Measurements from ENCODE around the gene VPS26A. TPM values are rescaled to one million over a fixed set of nuclear protein-coding genes. Genes with fewer than 3 reads are reported as not detected.

Gene VPS26A
- total and polyA plus RNA-seq, 9 donors = 20.3 to 51.2 (median 40.1) TPM

- no peak for DNase-seq
- Histone ChIP-seq H3K27me3 (ENCODE audit: control insufficient read depth, insufficient read depth, low read length) (no peaks in the 10 kb centered on the region), H3K9me3 (replicated peaks; ENCODE audit: control insufficient read depth, low read depth, low read length) (no peaks in the 10 kb centered on the region), H3K36me3 (ENCODE audit: control insufficient read depth, insufficient read depth, low read length) (peaks cover 30% of the 10 kb centered on the region), H3K4me1 (ENCODE audit: control insufficient read depth, insufficient read depth, low read length) (peaks cover under 1% of the 10 kb centered on the region), H3K4me3 (ENCODE audit: low read length) (no peak overlapping the region), H3K27ac (ENCODE audit: low read length) (no peak overlapping the region)
- WGBS (ENCODE audit: insufficient coverage) = no CpG with 5 or more reads among the region's 1 CpG
Measured at GRCh38 chr10:69186524-69186923, 62.5 kb downstream of the VPS26A start.

- H3K27me3 ChIP-seq (ENCODE audit: control insufficient read depth, insufficient read depth, low read length) = no peaks in the 10 kb centered on the region
- H3K4me1 ChIP-seq (ENCODE audit: control insufficient read depth, insufficient read depth, low read length) = no peaks in the 10 kb centered on the region
- no peaks in the 10 kb centered on the region for H3K9me3 ChIP-seq (replicated peaks; ENCODE audit: control insufficient read depth, low read depth, low read length)
- H3K27ac ChIP-seq (ENCODE audit: low read length) = no peak overlapping the region
- no peak for DNase-seq
- H3K4me3 ChIP-seq (ENCODE audit: low read length) = no peak overlapping the region
- WGBS (ENCODE audit: insufficient coverage) = no CpG with 5 or more reads among the region's 2 CpGs
- H3K36me3 ChIP-seq (ENCODE audit: control insufficient read depth, insufficient read depth, low read length) = peaks cover 52% of the 10 kb centered on the region
Measured at GRCh38 chr10:69201045-69201444, 77.1 kb downstream of the VPS26A start.

GRCh38 chr10:69202332-69202731, 78.4 kb downstream of the VPS26A start:
- Histone ChIP-seq H3K4me1 (ENCODE audit: control insufficient read depth, insufficient read depth, low read length) (no peaks in the 10 kb centered on the region), H3K27me3 (ENCODE audit: control insufficient read depth, insufficient read depth, low read length) (no peaks in the 10 kb centered on the region), H3K27ac (ENCODE audit: low read length) (no peak overlapping the region), H3K4me3 (ENCODE audit: low read length) (no peak overlapping the region), H3K36me3 (ENCODE audit: control insufficient read depth, insufficient read depth, low read length) (peaks cover 49% of the 10 kb centered on the region), H3K9me3 (replicated peaks; ENCODE audit: control insufficient read depth, low read depth, low read length) (no peaks in the 10 kb centered on the region)
- DNase-seq = no peak
- WGBS (ENCODE audit: insufficient coverage) = no CpG with 5 or more reads among the region's 1 CpG

GRCh38 chr10:69208761-69209160, 84.8 kb downstream of the VPS26A start:
- no peak for DNase-seq
- WGBS (ENCODE audit: insufficient coverage) = 92% methylated on average over 2 of the region's 6 CpGs
- Histone ChIP-seq H3K4me3 (ENCODE audit: low read length) (no peak overlapping the region), H3K4me1 (ENCODE audit: control insufficient read depth, insufficient read depth, low read length) (no peaks in the 10 kb centered on the region), H3K27me3 (ENCODE audit: control insufficient read depth, insufficient read depth, low read length) (no peaks in the 10 kb centered on the region), H3K36me3 (ENCODE audit: control insufficient read depth, insufficient read depth, low read length) (peaks cover 36% of the 10 kb centered on the region), H3K27ac (ENCODE audit: low read length) (no peak overlapping the region), H3K9me3 (replicated peaks; ENCODE audit: control insufficient read depth, low read depth, low read length) (no peaks in the 10 kb centered on the region)

GRCh38 chr10:69209787-69210484, 86.0 kb downstream of the VPS26A start:
- Histone ChIP-seq H3K4me1 (ENCODE audit: control insufficient read depth, insufficient read depth, low read length) (no peaks in the 10 kb centered on the region), H3K36me3 (ENCODE audit: control insufficient read depth, insufficient read depth, low read length) (peaks cover 27% of the 10 kb centered on the region)
- WGBS (ENCODE audit: insufficient coverage) = 67% methylated on average over 1 of the region's 3 CpGs

GRCh38 chr10:69211104-69211503, 87.1 kb downstream of the VPS26A start:
- H3K4me1 ChIP-seq (ENCODE audit: control insufficient read depth, insufficient read depth, low read length) = no peaks in the 10 kb centered on the region
- peaks cover 3% of the 10 kb centered on the region for H3K27me3 ChIP-seq (ENCODE audit: control insufficient read depth, insufficient read depth, low read length)
- peaks cover 17% of the 10 kb centered on the region for H3K36me3 ChIP-seq (ENCODE audit: control insufficient read depth, insufficient read depth, low read length)
- no CpG with 5 or more reads among the region's 2 CpGs for WGBS (ENCODE audit: insufficient coverage)
- H3K27ac ChIP-seq (ENCODE audit: low read length) = no peak overlapping the region
- H3K9me3 ChIP-seq (replicated peaks; ENCODE audit: control insufficient read depth, low read depth, low read length) = no peaks in the 10 kb centered on the region
- no peak overlapping the region for H3K4me3 ChIP-seq (ENCODE audit: low read length)
- DNase-seq = no peak

More at GRCh38 chr10:69209787-69210484, 86.0 kb downstream of the VPS26A start:
- H3K9me3 ChIP-seq (replicated peaks; ENCODE audit: control insufficient read depth, low read depth, low read length) = no peaks in the 10 kb centered on the region
- DNase-seq = no peak
- H3K4me3 ChIP-seq (ENCODE audit: low read length) = no peak overlapping the region
- H3K27ac ChIP-seq (ENCODE audit: low read length) = no peak overlapping the region
- no peaks in the 10 kb centered on the region for H3K27me3 ChIP-seq (ENCODE audit: control insufficient read depth, insufficient read depth, low read length)

- no peaks in the 10 kb centered on the region for H3K4me1 ChIP-seq (ENCODE audit: control insufficient read depth, insufficient read depth, low read length)
- H3K27me3 ChIP-seq (ENCODE audit: control insufficient read depth, insufficient read depth, low read length) = peaks cover 7% of the 10 kb centered on the region
- no peak overlapping the region for H3K4me3 ChIP-seq (ENCODE audit: low read length)
- H3K27ac ChIP-seq (ENCODE audit: low read length) = no peak overlapping the region
- no peak for DNase-seq
- H3K9me3 ChIP-seq (replicated peaks; ENCODE audit: control insufficient read depth, low read depth, low read length) = no peaks in the 10 kb centered on the region
- 86% methylated on average over 2 of the region's 3 CpGs for WGBS (ENCODE audit: insufficient coverage)
- H3K36me3 ChIP-seq (ENCODE audit: control insufficient read depth, insufficient read depth, low read length) = peaks cover 14% of the 10 kb centered on the region
Measured at GRCh38 chr10:69211524-69211923, 87.5 kb downstream of the VPS26A start.

GRCh38 chr10:69213591-69214311, 89.8 kb downstream of the VPS26A start:
- H3K4me3 ChIP-seq (ENCODE audit: low read length) = no peak overlapping the region
- WGBS (ENCODE audit: insufficient coverage) = no CpG with 5 or more reads among the region's 5 CpGs
- H3K9me3 ChIP-seq (replicated peaks; ENCODE audit: control insufficient read depth, low read depth, low read length) = no peaks in the 10 kb centered on the region
- H3K4me1 ChIP-seq (ENCODE audit: control insufficient read depth, insufficient read depth, low read length) = no peaks in the 10 kb centered on the region
- no peak overlapping the region for H3K27ac ChIP-seq (ENCODE audit: low read length)
- H3K27me3 ChIP-seq (ENCODE audit: control insufficient read depth, insufficient read depth, low read length) = peaks cover 8% of the 10 kb centered on the region
- peaks cover 2% of the 10 kb centered on the region for H3K36me3 ChIP-seq (ENCODE audit: control insufficient read depth, insufficient read depth, low read length)
- no peak for DNase-seq

GRCh38 chr10:69214666-69215131, 90.7 kb downstream of the VPS26A start:
- WGBS (ENCODE audit: insufficient coverage) = no CpG with 5 or more reads among the region's 6 CpGs
- Histone ChIP-seq H3K4me1 (ENCODE audit: control insufficient read depth, insufficient read depth, low read length) (no peaks in the 10 kb centered on the region), H3K4me3 (ENCODE audit: low read length) (no peak overlapping the region), H3K36me3 (ENCODE audit: control insufficient read depth, insufficient read depth, low read length) (no peaks in the 10 kb centered on the region), H3K27me3 (ENCODE audit: control insufficient read depth, insufficient read depth, low read length) (peaks cover 8% of the 10 kb centered on the region), H3K9me3 (replicated peaks; ENCODE audit: control insufficient read depth, low read depth, low read length) (no peaks in the 10 kb centered on the region), H3K27ac (ENCODE audit: low read length) (no peak overlapping the region)
- DNase-seq = no peak

GRCh38 chr10:69215405-69216171, 91.6 kb downstream of the VPS26A start:
- Histone ChIP-seq H3K4me3 (ENCODE audit: low read length) (no peak overlapping the region), H3K27me3 (ENCODE audit: control insufficient read depth, insufficient read depth, low read length) (peaks cover 8% of the 10 kb centered on the region), H3K36me3 (ENCODE audit: control insufficient read depth, insufficient read depth, low read length) (no peaks in the 10 kb centered on the region), H3K4me1 (ENCODE audit: control insufficient read depth, insufficient read depth, low read length) (no peaks in the 10 kb centered on the region), H3K9me3 (replicated peaks; ENCODE audit: control insufficient read depth, low read depth, low read length) (no peaks in the 10 kb centered on the region), H3K27ac (ENCODE audit: low read length) (no peak overlapping the region)
- 46% methylated on average over 2 of the region's 10 CpGs for WGBS (ENCODE audit: insufficient coverage)
- no peak for DNase-seq

All from muscle of leg (tissue), 11 donors.